Measurements from ENCODE around the gene CELA1.
"Not testable (repeated sequence)": the region's sequence is repeated elsewhere in the genome, so short reads cannot be mapped to it uniquely, and the experiment has no call there.

CELA1 gene

DNA sequence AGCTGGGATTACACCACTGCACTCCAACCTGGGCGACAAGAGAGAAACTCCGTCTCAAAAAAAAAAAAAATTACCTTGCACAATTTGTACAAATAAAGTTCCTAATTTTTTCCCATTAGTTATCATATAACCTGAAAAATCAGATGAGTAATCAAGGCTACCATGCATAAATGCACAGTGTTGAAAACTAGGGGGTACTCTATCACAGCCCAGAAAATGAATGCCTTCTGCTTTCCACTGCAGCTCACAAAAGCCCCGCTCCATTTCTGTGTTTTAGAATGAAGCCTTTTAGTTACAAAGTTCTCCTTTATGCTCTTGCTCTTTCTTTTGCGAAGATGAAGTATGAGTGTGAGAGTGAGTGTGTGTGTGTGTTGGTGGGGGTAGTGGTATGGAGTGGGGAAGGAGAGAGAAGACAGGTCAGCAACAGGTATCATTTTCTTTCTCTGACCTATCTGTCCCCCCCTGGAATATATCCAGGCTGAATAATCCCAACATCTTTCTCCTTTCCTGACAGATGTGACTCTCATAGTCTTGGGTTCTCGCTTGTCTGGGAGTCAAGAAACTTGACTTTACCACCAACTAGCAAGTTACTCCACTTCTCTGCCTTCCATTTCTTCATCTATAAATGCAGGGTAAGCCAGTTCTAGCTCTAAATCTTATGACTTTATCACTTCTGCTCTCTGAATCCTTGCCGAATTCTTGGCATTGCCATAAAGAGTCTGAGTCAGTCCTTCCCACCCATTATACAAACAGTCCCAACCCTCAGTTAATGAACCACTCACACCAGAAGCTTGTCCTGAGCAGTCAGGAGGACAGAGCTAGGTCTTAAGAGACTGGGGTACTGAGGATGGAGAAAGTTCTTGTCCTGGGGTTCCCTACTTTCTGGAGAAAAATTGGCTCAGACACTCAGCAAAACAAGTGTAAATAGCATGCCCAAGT lies 38.6 kb downstream of the CELA1 start:
- DNase-seq, result no peak

DNA sequence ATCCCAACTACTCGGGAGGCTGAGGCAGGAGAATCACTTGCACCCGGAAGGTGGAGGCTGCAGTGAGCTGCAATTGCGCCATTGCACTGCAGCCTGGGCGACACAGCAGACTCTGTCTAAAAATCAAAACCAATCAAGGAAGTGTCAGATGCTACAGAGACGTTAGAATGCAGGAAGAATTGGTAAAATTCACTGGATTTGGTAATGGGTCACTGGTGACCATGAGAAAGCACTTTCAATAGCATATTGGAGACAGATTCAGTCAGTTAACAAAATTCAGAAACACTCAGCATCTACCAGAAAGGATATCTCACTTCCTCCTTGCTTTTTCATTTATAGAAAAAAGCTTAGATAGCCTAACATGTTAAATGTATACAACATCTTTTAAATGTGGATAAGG lies 40.0 kb downstream of the CELA1 start:
- no peak for DNase-seq

DNA sequence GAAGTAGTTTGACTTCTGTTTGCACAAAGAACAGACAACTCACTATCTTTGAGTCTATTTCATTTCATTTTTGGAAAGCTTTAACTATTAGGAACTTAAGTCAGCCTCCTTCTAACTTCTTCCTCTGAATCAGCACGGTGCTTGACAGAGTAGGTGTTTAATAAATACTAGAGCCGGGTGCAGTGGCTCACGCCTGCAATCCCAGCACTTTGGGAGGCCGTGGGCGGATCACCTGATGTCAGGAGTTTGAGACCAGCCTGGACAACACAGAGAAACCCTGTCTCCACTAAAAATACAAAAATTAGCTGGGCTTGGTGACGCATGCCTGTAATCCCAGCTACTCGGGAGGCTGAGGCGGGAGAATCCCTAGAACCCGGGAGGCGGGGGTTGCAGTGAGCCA lies 45.7 kb downstream of the CELA1 start:
- not testable (repeated sequence) for DNase-seq

DNA sequence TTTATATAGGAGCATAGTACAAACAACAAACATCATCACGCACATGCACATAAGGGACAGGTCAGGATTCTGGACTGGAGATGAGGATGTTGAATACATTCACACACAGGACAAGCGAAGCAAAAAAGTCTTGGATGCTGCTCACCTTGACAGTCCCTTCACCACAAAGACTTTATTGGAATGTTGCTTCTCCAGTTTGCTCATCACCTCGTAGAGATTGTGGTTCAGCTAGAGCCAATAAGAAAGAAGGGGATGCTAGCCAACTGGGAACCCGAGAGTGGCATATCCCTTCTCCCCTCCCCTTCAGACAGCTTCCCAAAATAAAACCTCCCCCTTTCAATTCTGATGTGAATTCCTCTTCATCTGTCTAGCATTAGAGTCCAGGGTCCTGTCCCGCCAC lies 50.8 kb downstream of the CELA1 start:
- no peak for DNase-seq

DNA sequence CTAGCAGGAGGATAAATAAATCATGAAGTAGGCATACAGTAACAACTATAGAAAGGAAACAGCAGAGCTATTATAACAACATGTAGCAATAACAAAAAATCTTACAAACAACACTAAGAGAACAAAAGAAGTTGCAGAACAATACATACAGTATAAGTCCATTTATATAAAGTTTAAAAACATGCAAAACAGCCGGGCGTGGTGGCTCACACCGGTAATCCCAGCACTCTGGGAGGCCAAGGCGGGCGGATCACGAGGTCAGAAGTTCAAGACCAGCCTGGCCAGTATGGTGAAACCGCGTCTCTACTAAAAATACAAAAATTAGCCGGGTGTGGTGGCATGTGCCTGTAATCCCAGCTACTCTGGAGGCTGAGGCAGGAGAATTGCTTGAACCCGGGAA lies 52.4 kb downstream of the CELA1 start:
- DNase-seq, result not testable (repeated sequence)

DNA sequence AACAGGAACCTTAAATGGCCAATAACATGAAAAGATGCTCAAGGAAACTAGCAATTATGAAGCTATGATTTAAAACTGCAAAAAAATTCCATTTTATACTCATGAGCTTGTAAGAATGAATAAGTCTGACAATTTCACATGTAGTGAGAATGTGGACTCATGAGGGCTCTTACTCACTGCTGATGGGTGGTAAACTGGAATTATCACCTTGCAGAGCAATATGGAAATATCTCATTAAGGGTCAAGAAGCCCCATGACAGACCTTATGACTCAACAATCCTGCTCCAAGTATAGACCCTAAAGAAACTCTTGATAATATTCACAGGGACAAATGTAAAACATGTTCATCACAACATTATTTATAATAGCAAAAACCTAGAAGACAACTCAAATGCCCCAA lies 52.8 kb downstream of the CELA1 start:
- no peak for DNase-seq

DNA sequence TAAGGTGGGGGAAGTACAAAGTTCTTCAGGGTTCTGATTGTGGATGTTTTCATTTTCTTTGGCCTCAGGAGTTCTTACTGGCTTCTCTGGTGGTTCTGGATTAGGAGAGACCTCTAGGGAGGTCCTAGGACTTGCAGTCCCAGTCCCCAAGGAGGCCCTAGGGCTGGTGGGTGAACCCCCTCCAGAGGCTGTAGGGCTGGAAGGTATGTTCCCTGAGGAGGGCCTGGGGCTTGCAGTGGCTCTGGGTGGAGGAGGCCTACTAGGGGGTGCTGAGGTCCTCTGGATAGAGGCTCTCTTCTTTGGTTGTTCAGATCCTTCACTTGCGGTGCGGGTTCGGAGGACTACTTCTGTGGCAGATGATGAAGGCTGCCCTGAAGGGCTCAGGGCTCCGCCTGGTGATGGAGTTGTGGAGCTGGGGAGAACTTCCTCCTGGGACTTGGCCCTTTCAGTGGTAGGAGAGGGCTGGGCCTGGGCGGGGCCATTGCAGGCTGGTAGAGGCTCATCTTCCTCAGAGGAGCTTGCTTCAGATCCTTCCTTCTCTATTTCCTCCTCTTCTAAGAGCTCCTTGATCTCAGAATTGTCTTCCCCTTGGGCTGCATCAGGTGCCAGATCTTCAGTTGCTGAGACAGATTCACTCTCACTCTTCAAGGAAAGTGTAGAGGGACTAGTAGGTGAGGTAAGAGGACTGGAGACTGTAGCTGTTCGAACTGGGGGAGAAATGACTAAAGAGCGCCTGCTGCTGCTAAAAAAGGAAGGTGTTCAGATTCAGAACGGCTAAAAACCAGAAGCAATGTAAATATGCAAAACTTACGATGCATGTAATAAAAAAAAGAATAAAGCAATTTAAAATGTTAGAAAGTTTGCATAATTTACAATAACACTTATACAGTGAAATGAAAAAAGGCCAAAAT lies 54.6 kb downstream of the CELA1 start:
- DNase-seq, result not testable (repeated sequence)

DNA sequence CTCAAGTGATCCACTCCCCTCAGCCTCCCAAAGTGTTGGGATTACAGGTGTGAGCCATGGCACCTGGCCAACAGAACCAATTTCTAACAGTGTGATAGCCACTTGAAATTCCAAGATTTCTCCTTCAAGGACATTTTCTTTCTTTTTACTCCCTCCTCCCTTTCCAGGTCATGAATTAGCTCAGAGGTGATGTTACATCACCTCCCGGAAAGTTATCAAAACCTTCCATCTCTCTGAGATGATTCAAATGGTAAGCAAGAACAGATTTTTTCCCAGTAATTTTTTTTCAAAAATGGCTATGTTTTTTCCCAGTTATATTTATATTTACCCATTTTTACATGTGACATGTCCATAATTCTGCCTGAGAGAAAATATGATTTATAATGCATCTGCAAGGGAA lies 60.6 kb downstream of the CELA1 start:
- no peak for DNase-seq

DNA sequence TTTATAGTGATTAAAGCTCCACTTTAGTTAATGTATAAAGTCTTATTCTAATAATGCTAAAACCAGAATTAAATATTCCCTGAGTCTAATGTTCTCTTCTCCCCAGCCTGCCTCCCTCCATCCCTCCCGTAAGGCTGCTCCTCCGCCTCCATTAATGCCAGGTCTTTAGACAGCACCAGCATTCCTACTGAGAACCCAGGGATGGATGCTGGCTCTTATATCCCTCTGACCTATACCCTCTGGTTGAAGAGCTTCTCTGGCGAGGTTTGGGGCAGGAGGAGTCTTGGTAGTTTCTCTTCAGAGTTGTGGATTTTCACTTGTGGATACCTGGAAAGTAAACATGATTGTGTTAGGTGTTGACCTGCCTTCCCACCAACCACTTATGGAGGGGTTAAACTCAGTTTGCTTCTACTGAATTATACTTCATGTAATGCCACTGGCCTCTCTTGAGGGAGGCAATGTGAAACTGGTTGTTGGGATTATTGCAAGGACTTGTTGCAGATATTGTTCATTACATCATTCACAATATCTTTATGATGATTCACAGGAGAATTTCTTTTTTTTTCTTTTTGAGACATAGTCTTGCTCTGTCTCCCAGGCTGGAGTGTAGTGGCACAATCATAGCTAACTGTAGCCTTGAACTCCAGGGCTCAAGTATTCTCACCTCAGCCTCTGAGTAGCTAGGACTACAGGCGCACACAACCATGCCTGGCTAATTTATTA lies 65.1 kb downstream of the CELA1 start:
- no peak for DNase-seq

Measured in NCI-H1105 treated with DMSO at 0.1 percent for 48 hours (cell line).